Measurements from ENCODE around the gene TNKS2. TPM values are rescaled to one million over a fixed set of nuclear protein-coding genes. Genes with fewer than 3 reads are reported as not detected.
A peak's percentile ranks its signal among the peaks of the same experiment; 100 is the strongest.

TNKS2 gene
- total RNA-seq, 2 donors from 2014 or later: 38.5 to 43.2 TPM

DNA sequence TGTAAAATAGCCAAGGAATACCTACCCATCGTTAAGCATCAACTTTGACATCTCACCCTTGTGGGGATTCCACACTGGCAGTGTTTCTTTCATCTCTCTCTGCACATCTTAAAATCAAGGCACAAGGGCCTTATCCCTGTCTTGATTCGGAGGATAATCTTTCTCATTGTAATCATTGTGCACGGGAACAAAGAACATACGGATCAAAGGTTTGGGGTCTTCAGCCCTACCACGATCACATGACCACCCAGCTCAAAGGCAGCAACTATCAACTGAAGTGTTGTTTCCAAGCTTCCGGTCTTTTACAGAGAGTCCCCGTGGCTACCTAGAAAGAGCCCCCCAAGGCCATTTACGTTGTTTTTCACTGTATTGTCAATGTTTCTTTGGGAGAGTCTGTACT, 99.2 kb downstream of the TNKS2 start:
- H3K36me3 ChIP-seq: no peaks in the 10 kb centered on the region
- DNase-seq (ENCODE audit: low spot score): no peak
- intact Hi-C loops (cut with DNase I): no loop called here
- no peaks in the 10 kb centered on the region for H3K4me1 ChIP-seq (replicated peaks)
- H3K27ac ChIP-seq: no peak overlapping the region
- 77% methylated on average over 8 of the region's 8 CpGs for WGBS
- H3K9me3 ChIP-seq: no peaks in the 10 kb centered on the region
- TF ChIP-seq, protein P1, sequence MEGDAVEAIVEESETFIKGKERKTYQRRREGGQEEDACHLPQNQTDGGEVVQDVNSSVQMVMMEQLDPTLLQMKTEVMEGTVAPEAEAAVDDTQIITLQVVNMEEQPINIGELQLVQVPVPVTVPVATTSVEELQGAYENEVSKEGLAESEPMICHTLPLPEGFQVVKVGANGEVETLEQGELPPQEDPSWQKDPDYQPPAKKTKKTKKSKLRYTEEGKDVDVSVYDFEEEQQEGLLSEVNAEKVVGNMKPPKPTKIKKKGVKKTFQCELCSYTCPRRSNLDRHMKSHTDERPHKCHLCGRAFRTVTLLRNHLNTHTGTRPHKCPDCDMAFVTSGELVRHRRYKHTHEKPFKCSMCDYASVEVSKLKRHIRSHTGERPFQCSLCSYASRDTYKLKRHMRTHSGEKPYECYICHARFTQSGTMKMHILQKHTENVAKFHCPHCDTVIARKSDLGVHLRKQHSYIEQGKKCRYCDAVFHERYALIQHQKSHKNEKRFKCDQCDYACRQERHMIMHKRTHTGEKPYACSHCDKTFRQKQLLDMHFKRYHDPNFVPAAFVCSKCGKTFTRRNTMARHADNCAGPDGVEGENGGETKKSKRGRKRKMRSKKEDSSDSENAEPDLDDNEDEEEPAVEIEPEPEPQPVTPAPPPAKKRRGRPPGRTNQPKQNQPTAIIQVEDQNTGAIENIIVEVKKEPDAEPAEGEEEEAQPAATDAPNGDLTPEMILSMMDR (IDR thresholded peaks at IDR 0.05): no peak
- TF ChIP-seq POLR2A (IDR thresholded peaks at IDR 0.05) (no peak), POLR2AphosphoS5 (IDR thresholded peaks at IDR 0.05) (no peak)
- no peak overlapping the region for H3K4me3 ChIP-seq
- no peaks in the 10 kb centered on the region for H3K27me3 ChIP-seq (replicated peaks; ENCODE audit: insufficient read depth)

DNA sequence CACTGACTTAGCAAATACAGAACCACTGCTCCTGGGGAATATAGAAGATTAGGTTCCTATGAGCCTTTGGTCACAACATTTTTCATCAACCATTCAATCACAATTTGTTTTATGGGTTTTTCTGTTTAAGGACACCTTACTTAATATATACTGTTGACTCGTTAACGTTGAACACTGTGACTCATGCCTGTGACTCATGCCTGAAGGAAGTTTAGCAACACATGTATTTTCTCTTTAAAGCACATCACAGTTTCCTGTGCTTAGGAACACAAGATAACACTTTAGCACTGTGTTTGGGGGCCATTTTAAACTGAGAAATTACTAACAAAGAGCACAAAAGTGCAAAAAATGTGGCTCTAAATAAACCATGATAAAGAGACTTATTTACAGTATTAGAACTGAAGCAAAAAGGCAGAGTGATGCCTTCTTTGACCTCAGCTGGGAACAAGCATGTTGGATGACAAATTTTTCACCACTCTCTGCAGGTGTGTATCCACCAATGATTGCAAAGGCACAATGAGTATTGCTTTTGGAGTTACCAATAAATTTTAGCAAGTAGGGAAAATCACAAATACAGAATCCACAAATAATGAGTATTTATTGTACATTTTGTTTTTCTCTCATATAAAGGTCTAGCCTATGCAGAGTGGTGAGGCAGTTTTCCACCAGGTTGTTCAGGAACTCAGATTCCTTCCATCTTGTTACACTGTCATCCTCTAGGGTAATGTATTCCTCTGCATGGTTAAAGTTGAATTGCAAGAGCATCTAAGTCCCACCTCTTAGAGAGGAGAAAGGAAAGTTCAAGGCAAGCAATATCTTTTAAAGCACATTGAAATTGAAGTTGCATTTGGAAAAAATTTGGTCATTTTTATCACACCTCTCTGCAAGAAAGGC, 103.8 kb downstream of the TNKS2 start:
- peak; percentile 36 for DNase-seq (ENCODE audit: low spot score)
- no peak overlapping the region for H3K27ac ChIP-seq
- no peaks in the 10 kb centered on the region for H3K27me3 ChIP-seq (replicated peaks; ENCODE audit: insufficient read depth)
- TF ChIP-seq POLR2A (IDR thresholded peaks at IDR 0.05) (no peak), POLR2AphosphoS5 (IDR thresholded peaks at IDR 0.05) (peak; percentile 40)
- TF ChIP-seq, protein P1 (IDR thresholded peaks at IDR 0.05): no peak
- no peaks in the 10 kb centered on the region for H3K36me3 ChIP-seq
- H3K4me3 ChIP-seq: no peak overlapping the region
- intact Hi-C loops (cut with DNase I): no loop called here
- H3K9me3 ChIP-seq: no peaks in the 10 kb centered on the region
- H3K4me1 ChIP-seq (replicated peaks): no peaks in the 10 kb centered on the region
- 0% methylated on average over 2 of the region's 2 CpGs for WGBS

DNA sequence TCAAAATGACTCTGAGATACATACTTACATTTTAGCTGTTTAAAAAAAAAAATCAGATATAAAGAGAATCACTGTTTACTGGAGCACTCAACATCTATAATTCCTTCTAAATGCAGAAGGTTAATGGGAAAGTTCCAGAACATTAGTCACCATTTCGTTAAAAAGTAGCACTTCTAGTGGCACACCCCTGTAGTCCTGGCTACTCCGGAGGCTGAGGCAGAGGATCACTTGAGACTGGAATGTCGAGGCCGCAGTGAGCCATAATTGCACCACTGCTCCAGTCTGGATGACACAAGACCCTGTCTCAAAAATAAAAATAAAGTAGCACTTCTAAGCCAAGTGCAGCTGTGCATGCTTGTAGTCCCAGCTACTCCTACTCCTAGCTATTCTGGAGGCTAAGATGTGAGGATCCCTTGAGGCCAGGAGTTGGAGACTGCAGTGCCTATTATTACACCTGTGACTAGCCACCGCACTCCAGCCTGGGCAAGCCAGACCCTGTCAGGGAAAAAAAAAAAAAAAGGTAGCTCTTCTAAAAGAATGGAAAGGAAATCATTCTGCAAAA, 108.9 kb downstream of the TNKS2 start:
- Histone ChIP-seq H3K4me1 (replicated peaks) (no peaks in the 10 kb centered on the region), H3K9me3 (no peaks in the 10 kb centered on the region), H3K36me3 (no peaks in the 10 kb centered on the region), H3K4me3 (no peak overlapping the region), H3K27ac (no peak overlapping the region), H3K27me3 (replicated peaks; ENCODE audit: insufficient read depth) (no peaks in the 10 kb centered on the region)
- DNase-seq (ENCODE audit: low spot score): no peak
- TF ChIP-seq POLR2A (IDR thresholded peaks at IDR 0.05) (no peak), POLR2AphosphoS5 (IDR thresholded peaks at IDR 0.05) (no peak)
- TF ChIP-seq, protein P1 (IDR thresholded peaks at IDR 0.05): no peak
- WGBS: 86% methylated on average over 5 of the region's 5 CpGs
- intact Hi-C loops (cut with DNase I): no loop called here

DNA sequence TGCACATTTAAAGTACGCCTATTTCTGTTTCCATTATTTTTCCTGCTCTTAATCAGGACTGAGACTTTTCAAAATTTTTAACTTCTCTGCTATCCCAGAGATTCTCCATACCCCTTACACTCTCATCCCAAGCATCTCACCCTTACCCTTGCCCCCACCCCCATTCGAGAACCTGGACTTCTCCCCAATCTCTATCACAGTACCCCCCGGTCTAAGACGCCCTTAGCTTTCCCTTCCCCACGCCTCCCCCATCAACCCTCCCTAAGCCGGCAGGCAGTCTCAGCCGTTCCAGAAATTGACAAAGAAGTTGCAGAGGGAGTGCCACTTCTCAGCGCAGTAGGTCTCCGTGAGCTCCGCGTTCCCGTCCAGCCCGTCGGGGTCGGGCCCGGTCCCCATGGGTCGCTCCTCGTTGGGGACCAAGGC, 109.7 kb downstream of the TNKS2 start:
- Histone ChIP-seq H3K27ac (peak overlapping the region; percentile 35 to 50), H3K9me3 (no peaks in the 10 kb centered on the region), H3K36me3 (no peaks in the 10 kb centered on the region), H3K27me3 (replicated peaks; ENCODE audit: insufficient read depth) (no peaks in the 10 kb centered on the region), H3K4me1 (replicated peaks) (no peaks in the 10 kb centered on the region), H3K4me3 (peak overlapping the region; percentile 74 to 76)
- no peak for DNase-seq (ENCODE audit: low spot score)
- intact Hi-C loops (cut with DNase I): no loop called here
- TF ChIP-seq, protein P1 (IDR thresholded peaks at IDR 0.05): no peak
- TF ChIP-seq POLR2A (IDR thresholded peaks at IDR 0.05): no peak
- no peak for TF ChIP-seq POLR2AphosphoS5 (IDR thresholded peaks at IDR 0.05)
- WGBS: 3% methylated on average over 18 of the region's 18 CpGs

All from prostate gland (tissue), 2 donors.